Body of pancreas (tissue), 4 donors: ENCODE data around the gene MRLN.

ENCODE experiments used
- POLR2A ChIP-seq, 3 donors: fragments of 450-650 bp; IDR thresholded peaks; one replicate each; pipeline ENCODE4 v1.6.1; 2016; ENCODE audit warnings: antibody characterized with exemption in 3 of 3, mild to moderate bottlenecking in 2 of 3
- TF ChIP-seq, protein P1 (sequence below), 7 experiments: fragments of 450-650 bp in 4 of 7; fragments of 200-600 bp in 3 of 7; sonication (generic) in 3 of 7; IDR thresholded peaks; one replicate each; pipeline ENCODE4 v1.5.1; 2016 to 2019; ENCODE audit warnings: antibody characterized with exemption in 7 of 7

DNA sequence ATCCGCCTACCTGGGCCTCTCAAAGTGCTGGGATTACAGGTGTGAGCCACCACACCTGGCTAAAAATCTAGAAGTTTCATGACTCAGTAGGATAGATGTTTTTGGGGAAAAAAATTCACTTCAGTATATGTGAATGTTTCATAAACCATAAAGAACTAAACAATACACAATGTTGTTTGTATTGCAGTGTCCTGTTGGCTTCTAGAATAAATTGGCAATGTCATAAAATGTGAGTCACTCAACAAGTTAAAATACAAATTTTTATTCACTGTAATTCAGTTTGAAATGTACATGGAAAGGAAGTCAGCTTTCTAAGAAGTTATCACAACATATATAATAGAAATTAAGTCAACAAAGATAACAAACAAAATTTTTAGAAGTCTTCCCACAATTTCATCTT, 16.5 kb downstream of the MRLN start:
- no peak for TF ChIP-seq POLR2A (IDR thresholded peaks at IDR 0.05)
- TF ChIP-seq, protein P1, sequence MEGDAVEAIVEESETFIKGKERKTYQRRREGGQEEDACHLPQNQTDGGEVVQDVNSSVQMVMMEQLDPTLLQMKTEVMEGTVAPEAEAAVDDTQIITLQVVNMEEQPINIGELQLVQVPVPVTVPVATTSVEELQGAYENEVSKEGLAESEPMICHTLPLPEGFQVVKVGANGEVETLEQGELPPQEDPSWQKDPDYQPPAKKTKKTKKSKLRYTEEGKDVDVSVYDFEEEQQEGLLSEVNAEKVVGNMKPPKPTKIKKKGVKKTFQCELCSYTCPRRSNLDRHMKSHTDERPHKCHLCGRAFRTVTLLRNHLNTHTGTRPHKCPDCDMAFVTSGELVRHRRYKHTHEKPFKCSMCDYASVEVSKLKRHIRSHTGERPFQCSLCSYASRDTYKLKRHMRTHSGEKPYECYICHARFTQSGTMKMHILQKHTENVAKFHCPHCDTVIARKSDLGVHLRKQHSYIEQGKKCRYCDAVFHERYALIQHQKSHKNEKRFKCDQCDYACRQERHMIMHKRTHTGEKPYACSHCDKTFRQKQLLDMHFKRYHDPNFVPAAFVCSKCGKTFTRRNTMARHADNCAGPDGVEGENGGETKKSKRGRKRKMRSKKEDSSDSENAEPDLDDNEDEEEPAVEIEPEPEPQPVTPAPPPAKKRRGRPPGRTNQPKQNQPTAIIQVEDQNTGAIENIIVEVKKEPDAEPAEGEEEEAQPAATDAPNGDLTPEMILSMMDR (IDR thresholded peaks at IDR 0.05) = no peak
